Suppressor macrophage (primary cell): ENCODE data around the gene CKS2.

ENCODE experiments used
- DNase-seq, 4 experiments: peaks; one replicate each; pipeline ENCODE4 v3.0.0-alpha.2; 2020 to 2022

The CKS2 gene

GRCh38 chr9:89350988-89351557 lies 40.1 kb downstream of the CKS2 start:
- no peak for DNase-seq

- DNase-seq, result peak in 2 of 4 experiments; percentile 44 to 52
Observed at GRCh38 chr9:89351584-89352300, 40.7 kb downstream of the CKS2 start.

- DNase-seq, result no peak
Observed at GRCh38 chr9:89352451-89352850, 41.5 kb downstream of the CKS2 start.

- DNase-seq, result no peak
Observed at GRCh38 chr9:89352874-89353649, 42.1 kb downstream of the CKS2 start.

- no peak for DNase-seq
Observed at GRCh38 chr9:89353989-89354388, 43.0 kb downstream of the CKS2 start.

- DNase-seq, result no peak
Observed at GRCh38 chr9:89354471-89354870, 43.5 kb downstream of the CKS2 start.

- no peak for DNase-seq
Observed at GRCh38 chr9:89356782-89357181, 45.8 kb downstream of the CKS2 start.

- no peak for DNase-seq
Observed at GRCh38 chr9:89357331-89358197, 46.6 kb downstream of the CKS2 start.

- DNase-seq, result no peak
Observed at GRCh38 chr9:89358376-89358916, 47.5 kb downstream of the CKS2 start.

GRCh38 chr9:89358985-89359384 lies 48.0 kb downstream of the CKS2 start:
- no peak for DNase-seq

- DNase-seq, result no peak
Observed at GRCh38 chr9:89359751-89360261, 48.8 kb downstream of the CKS2 start.

GRCh38 chr9:89360465-89360864 lies 49.5 kb downstream of the CKS2 start:
- no peak for DNase-seq

GRCh38 chr9:89361031-89361430 lies 50.0 kb downstream of the CKS2 start:
- DNase-seq, result no peak

GRCh38 chr9:89361816-89362646 lies 51.0 kb downstream of the CKS2 start:
- no peak for DNase-seq

GRCh38 chr9:89362647-89363310 lies 51.8 kb downstream of the CKS2 start:
- no peak for DNase-seq

GRCh38 chr9:89363311-89363670 lies 52.3 kb downstream of the CKS2 start:
- no peak for DNase-seq

- no peak for DNase-seq
Observed at GRCh38 chr9:89363921-89364665, 53.1 kb downstream of the CKS2 start.

- DNase-seq, result no peak
Observed at GRCh38 chr9:89364666-89365531, 53.9 kb downstream of the CKS2 start.

GRCh38 chr9:89365532-89365912 lies 54.5 kb downstream of the CKS2 start:
- DNase-seq, result no peak
